ENCODE results near the gene CFAP97D1.

- TF ChIP-seq CTCF (IDR thresholded peaks at IDR 0.05), result no peak
- no peak for TF ChIP-seq EP300 (IDR thresholded peaks at IDR 0.05)
Observed at GRCh38 chr17:43736389-43736788, 43.8 kb upstream of the CFAP97D1 start.

All from gastroesophageal sphincter (tissue), 3 donors.